ENCODE results near the gene MGAT2. TPM values are rescaled to one million over a fixed set of nuclear protein-coding genes. Genes with fewer than 3 reads are reported as not detected.

Gene MGAT2
- polyA plus RNA-seq, 3 donors = 8.9 to 38.0 (median 36.3) TPM

DNA sequence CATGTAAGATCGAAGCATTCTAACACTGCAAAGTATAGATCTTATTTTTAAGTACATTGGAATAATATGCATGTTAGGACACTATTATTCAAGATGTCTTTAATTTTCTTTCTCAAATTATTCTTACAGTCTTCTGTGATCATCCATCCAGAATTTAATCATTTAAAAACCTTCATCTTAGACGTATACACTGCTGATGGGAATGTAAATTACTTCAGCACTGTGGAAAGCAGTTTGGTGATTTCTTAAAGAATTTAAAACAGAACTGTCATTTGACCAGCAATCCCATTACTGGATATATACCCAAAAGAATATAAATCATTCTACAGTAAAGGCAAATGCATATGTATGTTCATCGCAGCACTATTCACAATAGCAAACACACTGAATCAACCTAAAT lies 31.2 kb upstream of the MGAT2 start:
- Mint-ChIP-seq H3K4me3 (no peak overlapping the region), H3K9me3 (no peaks in the 10 kb centered on the region), H3K4me1 (peaks cover 17% of the 10 kb centered on the region), H3K27me3 (ENCODE audit: low read depth in 3 of 3) (peaks cover 0 to 2% (median 2%) of the 10 kb centered on the region in 3 donors), H3K27ac (no peak overlapping the region), H3K36me3 (peaks cover 2 to 5% of the 10 kb centered on the region in 2 donors)
- intact Hi-C loops (cut with micrococcal nuclease) = loop anchor here (5.0 kb wide), 2 partner anchors 33 to 178 kb away; partner anchors contain the start of genes MGAT2 (in 2 of the 2), RPL36AL (in 2 of the 2) and KLHDC2 (in 1 of the 2)
- Histone ChIP-seq H4K20me1 (ENCODE audit: insufficient read depth, low read length) (peaks cover 7% of the 10 kb centered on the region), H3K27ac (ENCODE audit: low read depth in 1 of 2, low read length in 2 of 2) (no peak overlapping the region), H3K4me2 (replicated peaks; ENCODE audit: extremely low read depth, low read length, poor library complexity, severe bottlenecking) (no peak overlapping the region), H3K9ac (ENCODE audit: insufficient read depth, low read length, poor library complexity, severe bottlenecking) (no peak overlapping the region), H3K9me3 (replicated peaks in 1 of 2; ENCODE audit: control insufficient read depth in 1 of 2, insufficient read depth in 1 of 2, low read length in 2 of 2) (no peaks in the 10 kb centered on the region), H3K4me3 (replicated peaks in 1 of 3; ENCODE audit: low read depth in 2 of 3, low read length in 3 of 3) (no peak overlapping the region), H2AFZ (ENCODE audit: insufficient read depth, low read depth, low read length, poor library complexity, severe bottlenecking) (no peak overlapping the region), H3K79me2 (ENCODE audit: insufficient read depth, low read length) (peaks cover 18% of the 10 kb centered on the region), H3K27me3 (ENCODE audit: control insufficient read depth in 2 of 2, insufficient read depth in 2 of 2, low read length in 2 of 2) (no peaks in the 10 kb centered on the region), H3K36me3 (replicated peaks in 1 of 2; ENCODE audit: control insufficient read depth in 1 of 2, insufficient read depth in 2 of 2, low read length in 2 of 2) (peaks cover under 1 to 3% of the 10 kb centered on the region in 2 donors), H3K4me1 (ENCODE audit: control insufficient read depth in 1 of 2, insufficient read depth in 2 of 2, low read length in 2 of 2) (peaks cover 11 to 14% of the 10 kb centered on the region in 2 donors)
- DNase-seq = no peak
- WGBS (ENCODE audit: insufficient coverage) = no CpG with 5 or more reads among the region's 3 CpGs
- TF ChIP-seq, protein P1, sequence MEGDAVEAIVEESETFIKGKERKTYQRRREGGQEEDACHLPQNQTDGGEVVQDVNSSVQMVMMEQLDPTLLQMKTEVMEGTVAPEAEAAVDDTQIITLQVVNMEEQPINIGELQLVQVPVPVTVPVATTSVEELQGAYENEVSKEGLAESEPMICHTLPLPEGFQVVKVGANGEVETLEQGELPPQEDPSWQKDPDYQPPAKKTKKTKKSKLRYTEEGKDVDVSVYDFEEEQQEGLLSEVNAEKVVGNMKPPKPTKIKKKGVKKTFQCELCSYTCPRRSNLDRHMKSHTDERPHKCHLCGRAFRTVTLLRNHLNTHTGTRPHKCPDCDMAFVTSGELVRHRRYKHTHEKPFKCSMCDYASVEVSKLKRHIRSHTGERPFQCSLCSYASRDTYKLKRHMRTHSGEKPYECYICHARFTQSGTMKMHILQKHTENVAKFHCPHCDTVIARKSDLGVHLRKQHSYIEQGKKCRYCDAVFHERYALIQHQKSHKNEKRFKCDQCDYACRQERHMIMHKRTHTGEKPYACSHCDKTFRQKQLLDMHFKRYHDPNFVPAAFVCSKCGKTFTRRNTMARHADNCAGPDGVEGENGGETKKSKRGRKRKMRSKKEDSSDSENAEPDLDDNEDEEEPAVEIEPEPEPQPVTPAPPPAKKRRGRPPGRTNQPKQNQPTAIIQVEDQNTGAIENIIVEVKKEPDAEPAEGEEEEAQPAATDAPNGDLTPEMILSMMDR (IDR thresholded peaks at IDR 0.05) = no peak

DNA sequence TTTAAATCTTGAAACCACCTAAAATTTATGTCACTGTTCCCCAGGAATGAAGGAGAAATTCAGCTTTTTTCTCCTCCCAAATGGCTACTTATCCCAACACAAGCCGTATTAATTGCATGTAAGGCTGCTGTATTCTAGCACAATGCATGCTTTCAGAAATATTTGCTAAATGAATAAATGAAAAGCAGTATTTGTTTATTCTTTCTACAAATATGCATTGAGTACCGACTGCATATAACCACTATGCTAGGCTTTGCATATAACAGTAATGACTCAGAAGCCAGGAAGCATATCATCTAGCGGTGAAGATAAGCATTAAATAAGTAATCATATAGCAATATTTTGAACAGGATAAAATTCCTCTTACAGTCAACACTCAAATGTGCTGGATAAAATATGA lies 27.6 kb upstream of the MGAT2 start:
- Mint-ChIP-seq H3K27me3 (ENCODE audit: low read depth in 3 of 3) (peaks cover 2 to 8% (median 7%) of the 10 kb centered on the region in 3 donors), H3K4me3 (no peak overlapping the region), H3K9me3 (no peaks in the 10 kb centered on the region), H3K27ac (no peak overlapping the region), H3K36me3 (no peaks in the 10 kb centered on the region), H3K4me1 (peaks cover 20% of the 10 kb centered on the region)
- Histone ChIP-seq H3K4me1 (ENCODE audit: control insufficient read depth in 1 of 2, insufficient read depth in 2 of 2, low read length in 2 of 2) (peaks cover 8 to 15% of the 10 kb centered on the region in 2 donors), H3K9ac (ENCODE audit: insufficient read depth, low read length, poor library complexity, severe bottlenecking) (no peak overlapping the region), H3K27ac (ENCODE audit: low read depth in 1 of 2, low read length in 2 of 2) (no peak overlapping the region), H3K79me2 (ENCODE audit: insufficient read depth, low read length) (peaks cover 11% of the 10 kb centered on the region), H3K9me3 (replicated peaks in 1 of 2; ENCODE audit: control insufficient read depth in 1 of 2, insufficient read depth in 1 of 2, low read length in 2 of 2) (no peaks in the 10 kb centered on the region), H3K36me3 (replicated peaks in 1 of 2; ENCODE audit: control insufficient read depth in 1 of 2, insufficient read depth in 2 of 2, low read length in 2 of 2) (no peaks in the 10 kb centered on the region), H3K4me3 (replicated peaks in 1 of 3; ENCODE audit: low read depth in 2 of 3, low read length in 3 of 3) (no peak overlapping the region), H3K4me2 (replicated peaks; ENCODE audit: extremely low read depth, low read length, poor library complexity, severe bottlenecking) (no peak overlapping the region), H3K27me3 (ENCODE audit: control insufficient read depth in 2 of 2, insufficient read depth in 2 of 2, low read length in 2 of 2) (no peaks in the 10 kb centered on the region), H4K20me1 (ENCODE audit: insufficient read depth, low read length) (no peaks in the 10 kb centered on the region), H2AFZ (ENCODE audit: insufficient read depth, low read depth, low read length, poor library complexity, severe bottlenecking) (no peak overlapping the region)
- intact Hi-C loops (cut with micrococcal nuclease) = no loop called here
- no CpG with 5 or more reads among the region's 3 CpGs for WGBS (ENCODE audit: insufficient coverage)
- no peak for DNase-seq
- TF ChIP-seq, protein P1 (IDR thresholded peaks at IDR 0.05) = no peak
